ENCODE data around the gene CNNM2. TPM values are rescaled to one million over a fixed set of nuclear protein-coding genes. Genes with fewer than 3 reads are reported as not detected.
"Not testable (repeated sequence)": the region's sequence is repeated elsewhere in the genome, so short reads cannot be mapped to it uniquely, and the experiment has no call there.

CNNM2 gene
- total RNA-seq, 2 experiments from 2014 or later, result 10.9 to 12.3 TPM

DNA sequence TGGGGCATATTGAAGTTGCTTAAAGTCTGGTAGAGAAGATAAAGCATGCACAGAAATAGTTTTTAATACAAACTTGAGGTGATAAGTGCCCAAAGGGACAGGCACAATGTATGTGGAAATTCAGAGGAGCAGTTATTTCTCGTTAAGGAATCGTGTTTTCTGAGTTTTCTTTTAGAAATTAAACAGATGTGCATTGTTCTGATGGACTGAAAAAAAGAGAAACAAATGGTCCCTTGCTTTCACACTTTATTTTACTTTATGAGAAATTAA, 45.6 kb downstream of the CNNM2 start:
- Mint-ChIP-seq H3K36me3 (no peaks in the 10 kb centered on the region), H3K4me3 (no peak overlapping the region), H3K4me1 (no peaks in the 10 kb centered on the region), H3K27ac (no peak overlapping the region), H3K9me3 (no peaks in the 10 kb centered on the region), H3K27me3 (no peaks in the 10 kb centered on the region)
- no peak for DNase-seq
- POLR2A ChIA-PET, result no interaction called here
- no peak for ATAC-seq (ENCODE audit: low read depth)

DNA sequence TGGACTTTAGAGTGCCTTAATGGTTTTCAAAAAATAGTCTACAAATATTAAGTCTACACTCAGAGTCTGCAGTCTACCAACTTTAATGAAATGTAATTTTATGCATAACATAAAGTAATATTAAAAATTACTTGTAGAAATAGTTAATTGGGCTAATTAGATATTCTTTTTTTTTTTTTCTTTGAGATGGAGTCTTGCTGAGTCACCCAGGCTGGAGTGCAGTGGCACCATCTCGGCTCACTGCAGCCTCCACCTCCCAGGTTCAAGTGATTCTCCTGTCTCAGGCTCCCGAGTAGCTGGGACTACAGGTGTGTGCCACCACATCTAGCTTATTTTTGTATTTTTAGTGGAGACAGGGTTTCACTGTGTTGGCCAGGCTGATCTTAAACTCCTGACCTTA, 46.0 kb downstream of the CNNM2 start:
- H3K27ac Mint-ChIP-seq; ATAC-seq (ENCODE audit: low read depth); DNase-seq; H3K36me3 Mint-ChIP-seq; H3K4me3 Mint-ChIP-seq; POLR2A ChIA-PET; H3K4me1 Mint-ChIP-seq; H3K27me3 Mint-ChIP-seq; H3K9me3 Mint-ChIP-seq: not testable (repeated sequence)

DNA sequence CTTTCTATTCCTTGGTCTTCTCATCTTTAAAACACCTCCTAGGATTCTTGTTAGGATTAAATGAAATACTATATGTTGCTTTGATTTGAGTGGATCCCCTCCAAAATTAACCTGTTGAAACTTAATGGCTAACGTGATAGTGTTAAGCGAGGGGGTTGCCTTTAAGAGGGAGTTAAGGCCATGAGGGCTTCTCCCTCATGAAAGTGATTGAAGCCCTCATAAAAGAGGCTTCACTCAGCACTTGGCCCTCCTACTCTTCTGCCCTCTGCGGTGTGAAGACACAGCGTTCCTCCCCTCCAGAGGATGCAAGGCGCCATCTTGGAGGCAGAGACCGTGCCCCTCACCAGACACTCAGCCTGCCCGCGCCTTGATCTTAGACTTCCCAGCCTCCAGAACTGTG, 46.6 kb downstream of the CNNM2 start:
- no peak overlapping the region for H3K4me3 Mint-ChIP-seq
- no peaks in the 10 kb centered on the region for H3K9me3 Mint-ChIP-seq
- no peak overlapping the region for H3K27ac Mint-ChIP-seq
- no peaks in the 10 kb centered on the region for H3K36me3 Mint-ChIP-seq
- POLR2A ChIA-PET, result no interaction called here
- DNase-seq (no peak), ATAC-seq (ENCODE audit: low read depth) (no peak)
- H3K27me3 Mint-ChIP-seq, result no peaks in the 10 kb centered on the region
- H3K4me1 Mint-ChIP-seq, result no peaks in the 10 kb centered on the region

DNA sequence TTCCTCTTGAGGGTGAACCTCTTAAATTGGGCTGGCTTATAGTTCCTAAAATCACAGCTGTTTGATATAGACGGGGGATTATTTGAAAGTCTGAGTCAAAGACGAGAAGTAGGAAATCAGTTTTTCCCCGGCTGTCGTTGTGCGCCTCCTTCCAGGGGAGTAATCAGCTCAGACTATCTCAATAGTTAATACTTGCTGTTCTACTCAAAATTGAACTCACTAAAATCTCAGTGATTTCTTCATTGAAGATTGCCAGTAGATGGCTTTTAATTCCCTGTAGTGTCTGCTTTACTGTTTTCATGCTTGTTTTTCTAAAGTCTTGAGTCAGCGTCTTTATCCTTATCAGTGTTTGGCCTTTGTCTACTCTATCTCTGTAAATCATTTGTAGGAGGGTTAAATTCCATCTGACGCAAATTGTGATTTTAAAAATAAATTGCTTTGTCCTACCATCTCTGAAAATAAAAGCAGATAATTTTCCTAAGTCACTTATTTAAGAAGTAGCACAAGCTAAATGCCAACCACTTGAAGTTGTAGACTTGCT, 47.3 kb downstream of the CNNM2 start:
- ATAC-seq (ENCODE audit: low read depth), result no peak
- Mint-ChIP-seq H3K36me3 (no peaks in the 10 kb centered on the region), H3K27me3 (no peaks in the 10 kb centered on the region), H3K27ac (no peak overlapping the region), H3K4me3 (no peak overlapping the region), H3K9me3 (no peaks in the 10 kb centered on the region), H3K4me1 (no peaks in the 10 kb centered on the region)
- POLR2A ChIA-PET, result no interaction called here
- no peak for DNase-seq

DNA sequence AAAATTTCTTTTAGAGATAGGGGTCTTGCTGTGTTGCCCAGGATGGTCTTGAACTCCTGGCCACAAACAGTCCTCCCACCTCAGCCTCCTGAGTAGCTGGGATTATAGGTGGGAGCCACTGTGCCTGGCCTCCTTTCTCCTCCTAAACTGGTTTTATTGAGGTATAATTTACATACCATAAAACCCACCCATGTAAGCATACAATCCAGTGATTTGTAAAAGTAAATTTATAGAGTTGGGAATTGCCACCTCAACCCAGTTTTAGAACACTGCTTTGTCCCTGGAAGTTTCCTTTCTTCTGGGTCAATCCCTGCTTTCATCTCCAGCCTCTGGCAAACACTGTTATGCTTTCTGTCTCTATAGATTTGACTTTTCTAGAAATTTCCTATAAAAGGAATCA, 49.0 kb downstream of the CNNM2 start:
- Mint-ChIP-seq H3K27me3 (no peaks in the 10 kb centered on the region), H3K27ac (no peak overlapping the region), H3K36me3 (no peaks in the 10 kb centered on the region), H3K9me3 (no peaks in the 10 kb centered on the region), H3K4me1 (no peaks in the 10 kb centered on the region), H3K4me3 (no peak overlapping the region)
- ATAC-seq (ENCODE audit: low read depth) (no peak), DNase-seq (no peak)
- POLR2A ChIA-PET, result no interaction called here

DNA sequence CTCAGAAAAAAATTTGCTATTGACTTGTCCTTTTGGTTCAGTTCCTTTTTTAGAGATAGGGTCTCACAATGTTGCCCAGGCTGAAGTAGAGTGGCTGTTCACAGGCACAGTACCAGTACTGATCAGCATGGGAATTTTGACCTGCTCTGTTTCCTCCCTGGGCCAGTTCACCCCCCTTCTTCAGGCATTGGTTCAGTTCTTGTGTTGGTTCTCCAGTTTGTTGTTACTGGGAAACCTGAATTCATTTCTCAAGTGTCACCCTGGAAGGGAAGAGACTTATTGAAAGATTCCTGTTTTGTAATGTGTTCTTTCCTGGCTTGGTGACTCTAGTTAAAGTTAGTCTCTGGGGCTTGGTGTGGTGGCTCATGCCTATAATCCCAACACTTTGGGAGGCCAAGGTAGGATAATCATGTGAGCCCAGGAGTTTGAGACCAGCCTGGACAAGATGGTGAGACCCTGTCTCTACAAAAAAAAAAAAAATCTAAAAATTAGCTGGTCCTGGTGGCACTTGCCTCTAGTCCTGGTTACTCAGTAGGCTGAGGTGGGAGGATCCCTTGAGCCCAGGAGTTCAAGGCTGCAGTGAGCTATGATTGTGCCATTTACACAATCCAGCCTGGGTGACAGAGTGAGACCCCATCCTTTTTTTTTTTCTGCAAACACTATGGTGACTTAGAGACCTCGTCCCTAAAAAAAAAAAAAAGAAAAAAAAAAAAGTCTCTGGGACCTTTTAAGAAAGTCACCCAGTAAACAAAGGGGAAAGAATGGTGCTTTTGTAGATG, 52.7 kb downstream of the CNNM2 start:
- Mint-ChIP-seq H3K4me1 (peaks cover 2% of the 10 kb centered on the region), H3K36me3 (no peaks in the 10 kb centered on the region), H3K27me3 (no peaks in the 10 kb centered on the region), H3K27ac (no peak overlapping the region), H3K4me3 (no peak overlapping the region), H3K9me3 (no peaks in the 10 kb centered on the region)
- DNase-seq (no peak), ATAC-seq (ENCODE audit: low read depth) (no peak)
- POLR2A ChIA-PET, result no interaction called here

DNA sequence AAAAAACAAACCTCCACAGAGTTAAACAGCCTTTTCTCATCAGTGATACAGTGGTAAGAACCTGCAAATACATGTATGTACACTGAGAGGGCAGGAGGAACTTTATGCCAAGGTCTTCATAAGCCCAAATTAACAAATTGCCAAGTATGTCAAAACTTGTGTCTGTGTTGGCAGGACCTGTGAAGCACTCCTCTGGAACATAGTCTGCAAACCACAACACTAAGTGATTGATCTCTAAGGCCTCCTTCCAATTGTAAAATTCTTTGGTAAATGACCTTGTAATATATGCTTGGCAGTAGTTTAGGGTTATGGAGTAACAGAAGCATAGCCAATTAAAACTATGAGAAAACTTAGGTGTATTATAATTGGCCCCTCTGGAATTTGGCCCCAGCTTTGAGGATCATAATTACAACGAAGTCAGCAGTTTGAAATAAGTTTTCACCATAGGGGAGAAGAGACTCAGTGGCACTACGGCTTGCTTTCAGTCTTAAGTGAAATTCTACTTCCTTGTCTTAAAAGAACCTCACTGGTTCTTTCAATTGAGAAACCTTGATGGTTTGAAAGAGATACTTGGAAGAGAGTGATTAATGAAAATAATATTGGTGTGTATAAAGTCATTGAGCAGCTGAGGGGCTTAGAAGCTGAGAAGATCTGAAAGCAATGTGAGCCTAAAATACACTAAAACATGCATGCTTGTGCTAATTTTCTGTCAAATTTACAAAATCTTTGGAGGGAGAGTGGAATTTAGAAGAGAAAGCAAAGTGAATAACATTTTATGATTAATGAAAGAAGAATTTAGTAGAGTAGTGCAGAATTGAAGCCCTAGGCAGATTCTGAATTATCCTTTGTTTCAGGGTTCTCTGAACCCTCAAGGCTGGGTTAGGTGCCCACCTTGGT, 57.6 kb downstream of the CNNM2 start:
- H3K4me3 Mint-ChIP-seq, result no peak overlapping the region
- POLR2A ChIA-PET, result no interaction called here
- no peaks in the 10 kb centered on the region for H3K36me3 Mint-ChIP-seq

DNA sequence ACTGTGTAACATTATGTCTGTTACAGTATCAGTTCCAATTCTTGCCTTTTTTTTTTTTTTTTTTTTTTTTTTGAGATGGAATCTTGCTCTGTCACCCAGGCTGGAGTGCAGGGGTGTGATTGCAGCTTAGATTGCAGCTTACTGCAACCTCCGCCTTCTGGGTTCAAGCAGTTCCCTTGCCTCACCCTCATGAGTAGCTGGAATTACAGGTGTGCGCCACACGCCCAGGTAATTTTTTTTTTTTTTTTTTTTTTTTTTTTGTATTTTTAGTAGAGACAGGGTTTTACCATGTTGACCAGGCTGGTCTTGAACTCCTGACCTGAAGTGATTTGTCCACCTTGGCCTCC, 58.3 kb downstream of the CNNM2 start:
- H3K4me1 Mint-ChIP-seq; H3K36me3 Mint-ChIP-seq; H3K4me3 Mint-ChIP-seq; H3K9me3 Mint-ChIP-seq; DNase-seq; H3K27me3 Mint-ChIP-seq; POLR2A ChIA-PET; H3K27ac Mint-ChIP-seq; ATAC-seq (ENCODE audit: low read depth): not testable (repeated sequence)

More for the DNA sequence above, 57.6 kb downstream of the CNNM2 start:
- Mint-ChIP-seq H3K27me3 (no peaks in the 10 kb centered on the region), H3K27ac (no peak overlapping the region), H3K4me1 (peaks cover 2% of the 10 kb centered on the region), H3K9me3 (no peaks in the 10 kb centered on the region)
- ATAC-seq (ENCODE audit: low read depth) (no peak), DNase-seq (no peak)

DNA sequence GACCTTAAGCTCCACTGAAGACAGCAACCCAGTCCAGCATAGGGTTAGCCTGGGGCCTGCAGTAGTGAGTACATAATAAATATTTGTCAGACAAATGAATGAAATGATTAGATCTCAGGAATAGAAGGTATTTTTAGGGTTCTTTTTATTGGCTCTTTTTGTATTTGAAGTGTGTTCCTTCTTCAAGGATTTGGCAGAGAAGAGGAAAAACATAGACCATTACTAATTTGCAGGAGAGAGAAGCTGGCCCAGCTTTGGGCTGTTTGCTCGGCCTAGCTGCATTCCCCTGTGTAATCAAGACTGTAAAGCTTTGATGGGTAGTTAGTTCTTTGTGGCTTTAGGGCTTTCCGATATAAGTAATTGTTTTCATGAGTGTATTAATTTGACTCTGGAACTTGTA, 64.2 kb downstream of the CNNM2 start:
- Mint-ChIP-seq H3K27me3 (no peaks in the 10 kb centered on the region), H3K9me3 (no peaks in the 10 kb centered on the region), H3K4me3 (no peak overlapping the region), H3K36me3 (peaks cover 2% of the 10 kb centered on the region), H3K4me1 (peaks cover 1% of the 10 kb centered on the region), H3K27ac (no peak overlapping the region)
- no peak for ATAC-seq (ENCODE audit: low read depth)
- POLR2A ChIA-PET, result no interaction called here
- DNase-seq, result no peak

DNA sequence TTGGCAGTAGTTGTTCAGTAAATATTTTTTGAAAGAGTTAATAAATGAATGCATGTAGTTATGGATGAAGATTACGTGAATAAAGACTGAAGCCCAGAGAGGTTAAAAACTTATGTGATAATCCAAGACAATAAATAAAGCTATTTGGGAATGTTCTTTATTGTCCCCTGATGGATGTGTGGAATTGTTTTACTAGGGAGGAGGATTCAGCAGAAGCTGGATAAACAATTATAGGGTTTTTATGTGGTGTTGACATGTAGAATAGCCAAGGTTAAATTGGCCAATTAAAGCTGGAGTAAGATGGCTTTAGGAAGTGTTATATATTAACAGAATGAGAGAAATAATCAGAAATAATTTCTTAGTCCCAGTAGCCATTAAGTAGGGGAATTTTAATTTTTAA, 66.0 kb downstream of the CNNM2 start:
- Mint-ChIP-seq H3K36me3 (peaks cover 2% of the 10 kb centered on the region), H3K4me3 (no peak overlapping the region)
- POLR2A ChIA-PET, result no interaction called here

DNA sequence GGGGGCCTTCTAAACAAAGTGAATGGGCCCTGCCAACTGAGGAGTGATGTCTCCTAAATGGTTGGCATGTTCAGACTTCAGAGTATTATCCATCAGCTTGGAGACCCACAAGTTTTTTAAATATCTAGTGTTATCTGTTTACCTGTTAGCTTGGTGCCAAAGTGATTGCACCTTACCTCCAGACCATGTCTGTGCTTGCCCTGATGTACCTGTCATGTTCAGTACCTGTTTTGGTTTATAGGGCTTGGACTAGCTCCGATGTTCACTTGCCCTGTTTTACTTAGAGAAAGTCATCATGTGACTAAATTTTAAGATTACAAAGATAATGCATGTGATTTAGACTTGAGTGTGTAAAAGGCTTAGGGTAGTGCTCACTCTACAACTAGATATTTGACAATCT, 67.7 kb downstream of the CNNM2 start:
- no peaks in the 10 kb centered on the region for H3K9me3 Mint-ChIP-seq
- H3K27ac Mint-ChIP-seq, result no peak overlapping the region
- H3K4me3 Mint-ChIP-seq, result no peak overlapping the region
- peaks cover 2% of the 10 kb centered on the region for H3K36me3 Mint-ChIP-seq
- POLR2A ChIA-PET, result no interaction called here
- DNase-seq (no peak), ATAC-seq (ENCODE audit: low read depth) (no peak)
- H3K27me3 Mint-ChIP-seq, result no peaks in the 10 kb centered on the region
- H3K4me1 Mint-ChIP-seq, result peaks cover 3% of the 10 kb centered on the region

More for the DNA sequence above, 66.0 kb downstream of the CNNM2 start:
- H3K9me3 Mint-ChIP-seq, result no peaks in the 10 kb centered on the region
- no peak for DNase-seq
- H3K4me1 Mint-ChIP-seq, result peaks cover 1% of the 10 kb centered on the region
- no peak overlapping the region for H3K27ac Mint-ChIP-seq
- H3K27me3 Mint-ChIP-seq, result no peaks in the 10 kb centered on the region
- ATAC-seq (ENCODE audit: low read depth), result no peak

DNA sequence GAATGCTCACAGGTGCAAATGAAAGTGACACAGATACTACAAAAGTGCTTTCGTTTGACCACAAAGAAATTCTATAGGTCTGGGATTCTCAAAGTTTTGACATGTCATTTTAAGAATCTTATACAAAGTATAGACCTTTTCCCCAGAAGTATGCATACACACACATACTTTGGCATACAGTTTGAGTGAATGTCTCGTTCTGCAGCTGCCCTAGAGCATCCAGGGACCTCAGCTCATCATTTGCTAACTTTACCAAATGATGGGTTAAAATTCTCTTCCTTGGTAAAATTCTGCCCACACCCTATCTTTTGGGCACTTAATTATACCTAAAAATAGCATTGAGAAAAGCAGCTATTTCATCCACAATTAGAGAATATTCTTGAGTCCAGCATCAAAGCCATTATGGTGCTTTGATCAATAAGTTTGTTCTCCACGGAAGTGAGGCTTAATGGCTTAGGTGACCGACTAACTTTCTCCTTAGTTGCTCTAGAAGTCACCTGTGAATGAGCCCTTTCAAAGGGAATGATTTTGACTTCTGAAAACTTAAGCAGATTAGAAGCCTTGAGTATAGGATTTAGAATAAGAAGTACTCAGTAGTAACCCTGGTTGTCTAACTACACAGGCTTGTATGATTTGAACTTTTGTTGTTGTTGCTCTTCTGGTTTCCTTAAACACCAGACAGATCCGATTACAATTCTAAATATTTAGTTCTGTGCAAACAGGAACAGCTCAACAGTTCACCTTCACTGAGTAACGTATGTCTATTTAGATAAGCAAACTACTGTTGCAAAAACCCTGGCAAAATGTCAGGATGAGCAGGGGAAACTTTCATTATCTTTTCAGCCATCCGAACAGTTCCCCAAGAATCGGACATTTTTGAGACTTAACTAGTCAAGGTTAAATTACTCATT, 70.6 kb downstream of the CNNM2 start:
- no peak for ATAC-seq (ENCODE audit: low read depth)
- no peak for DNase-seq
- POLR2A ChIA-PET, result interaction anchor here (0.5 kb wide), 1 partner anchor 1125 kb away, joined by 6 read pairs; no protein-coding TSS in a partner anchor
- Mint-ChIP-seq H3K27ac (no peak overlapping the region), H3K4me3 (no peak overlapping the region), H3K9me3 (no peaks in the 10 kb centered on the region), H3K4me1 (peaks cover 3% of the 10 kb centered on the region), H3K27me3 (no peaks in the 10 kb centered on the region), H3K36me3 (no peaks in the 10 kb centered on the region)

DNA sequence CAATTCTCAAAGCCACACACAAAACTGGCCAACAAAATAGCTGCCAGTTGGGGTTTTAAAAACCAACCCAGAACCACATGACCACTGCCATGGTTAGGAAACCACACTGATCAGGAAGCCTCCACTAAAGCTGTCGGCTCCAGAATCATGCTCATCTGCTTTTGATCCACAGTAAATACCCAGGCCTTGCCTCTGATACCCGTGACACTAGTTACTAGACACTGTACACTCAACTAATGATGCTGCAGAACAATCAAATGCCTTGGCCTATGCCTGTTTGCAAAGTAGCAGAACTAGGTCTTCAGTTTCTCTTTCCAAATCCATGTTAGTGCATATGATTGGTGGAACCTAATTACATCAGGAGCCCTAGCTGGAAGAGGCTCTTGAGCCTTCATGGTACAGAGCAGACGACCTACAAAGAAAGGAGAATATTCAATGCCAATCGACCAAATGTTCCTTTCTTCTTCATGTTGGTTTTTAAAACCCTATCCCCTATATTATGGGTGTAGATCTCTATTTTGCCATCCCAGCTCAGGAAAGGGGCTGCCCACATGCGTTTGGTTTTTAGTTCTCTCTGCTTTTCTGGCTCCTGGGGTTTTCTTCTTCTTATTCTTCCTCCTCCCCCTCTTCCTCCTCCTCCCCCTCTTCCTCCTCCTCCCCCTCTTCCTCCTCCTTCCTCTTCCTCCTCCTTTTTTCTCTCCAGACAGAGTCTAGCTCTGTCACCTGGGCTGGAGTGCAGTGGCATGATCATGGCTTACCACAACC, 76.6 kb downstream of the CNNM2 start:
- Mint-ChIP-seq H3K4me1 (peaks cover 9% of the 10 kb centered on the region), H3K27me3 (no peaks in the 10 kb centered on the region), H3K9me3 (peaks cover 3% of the 10 kb centered on the region), H3K4me3 (peak overlapping the region; percentile 37), H3K36me3 (peaks cover 2% of the 10 kb centered on the region), H3K27ac (peak overlapping the region; percentile 72)
- DNase-seq, result no peak
- peak; percentile 73 for ATAC-seq (ENCODE audit: low read depth)
- POLR2A ChIA-PET, result interaction anchor here (0.6 kb wide), 1 partner anchor 275 kb away, joined by 5 read pairs; no protein-coding TSS in a partner anchor
